DND-41 (cell line): Measurements from ENCODE around the gene LRRC55.

Experiments used
- CTCF ChIP-seq: IDR thresholded peaks from 2 replicates; pipeline ENCODE4 v1.5.1; 2012; ENCODE audit warnings: borderline replicate concordance, low read length, moderate library complexity, mild to moderate bottlenecking; ENCODE audit not compliant: poor library complexity, severe bottlenecking; ENCODE audit errors: extremely low read depth
- EZH2 ChIP-seq: IDR thresholded peaks from 3 replicates; pipeline ENCODE4 v1.6.1; 2012; ENCODE audit warnings: borderline replicate concordance, low read depth, mild to moderate bottlenecking, moderate library complexity, low read length, inconsistent platforms; ENCODE audit not compliant: severe bottlenecking

- no peak for TF ChIP-seq CTCF
- no peak for TF ChIP-seq EZH2
Observed at GRCh38 chr11:57163160-57163868, 18.4 kb upstream of the LRRC55 start.
